K562 (cell line): ENCODE results near the gene TELO2. TPM values are rescaled to one million over a fixed set of nuclear protein-coding genes. Genes with fewer than 3 reads are reported as not detected.
A peak's percentile ranks its signal among the peaks of the same experiment; 100 is the strongest.

Experiments
- E2F6 ChIP-seq, 2 experiments: IDR thresholded peaks; 2 replicates each; pipeline ENCODE4 v1.6.1; 2011; ENCODE audit warnings: borderline replicate concordance in 1 of 2, control low read depth in 1 of 2, low read depth in 1 of 2, low read length in 1 of 2, mild to moderate bottlenecking in 1 of 2, mixed read lengths in 1 of 2, moderate library complexity in 1 of 2; ENCODE audit not compliant: insufficient read depth in 1 of 2, insufficient read length in 1 of 2, poor library complexity in 1 of 2, severe bottlenecking in 1 of 2; ENCODE audit errors: extremely low read depth in 1 of 2
- FOXO4 ChIP-seq: fragments of 450-650 bp; formaldehyde crosslinking; IDR thresholded peaks from 2 replicates; pipeline ENCODE4 v1.4.0; 2020; ENCODE audit warnings: mild to moderate bottlenecking, moderate library complexity
- L3MBTL2 ChIP-seq: fragments of 450-650 bp; IDR thresholded peaks from 2 replicates; pipeline ENCODE4 v1.6.1; 2016; ENCODE audit warnings: mild to moderate bottlenecking, moderate library complexity
- MAX ChIP-seq: sonication (generic); formaldehyde crosslinking; IDR thresholded peaks from 2 replicates; pipeline ENCODE4 v1.9.0; 2022; ENCODE audit warnings: mild to moderate bottlenecking, missing genetic modification reagents
- MCM5 ChIP-seq: fragments of 450-650 bp; IDR thresholded peaks from 2 replicates; pipeline ENCODE4 v1.6.1; 2016; ENCODE audit warnings: low read depth
- MGA ChIP-seq: fragments of 450-650 bp; IDR thresholded peaks from 2 replicates; pipeline ENCODE4 v1.6.1; 2016; ENCODE audit warnings: mild to moderate bottlenecking, moderate library complexity
- RBM34 ChIP-seq: fragments of 200-400 bp; formaldehyde crosslinking; IDR thresholded peaks from 2 replicates; pipeline ENCODE4 v1.6.1; 2018; ENCODE audit warnings: low read length, borderline replicate concordance; ENCODE audit not compliant: insufficient read depth
- RHOXF2B ChIP-seq: fragments of 250-450 bp; sonication (Bioruptor Pico); conservative IDR thresholded peaks from 2 replicates; pipeline ENCODE4 v1.5.1; 2021
- SP2 ChIP-seq: IDR thresholded peaks from 2 replicates; pipeline ENCODE4 v1.6.1; 2011; ENCODE audit warnings: mild to moderate bottlenecking, low read depth, low read length, moderate library complexity; ENCODE audit not compliant: poor library complexity, severe bottlenecking; ENCODE audit errors: extremely low read depth
- ZBTB7A ChIP-seq: IDR thresholded peaks from 2 replicates; pipeline ENCODE4 v1.6.1; 2011; ENCODE audit warnings: low read depth, mild to moderate bottlenecking, low read length, moderate library complexity, borderline replicate concordance; ENCODE audit not compliant: control insufficient read depth
- ZNF584 ChIP-seq: fragments of 200-800 bp; sonication (Bioruptor generic); IDR thresholded peaks from 2 replicates; pipeline ENCODE4 v1.6.1; 2016; ENCODE audit warnings: low read depth, mild to moderate bottlenecking, missing genetic modification characterization, missing compliant biosample characterization
- ZNF699 ChIP-seq: fragments of 250-450 bp; sonication (Bioruptor Pico); IDR thresholded peaks from 2 replicates; pipeline ENCODE4 v1.8.0; 2021; ENCODE audit warnings: mild to moderate bottlenecking, moderate library complexity; ENCODE audit not compliant: insufficient replicate concordance
- polyA plus RNA-seq, 8 experiments: library from polyadenylated mRNA; depleted of rRNA in 4 of 8; stranded (reverse) in 5 of 8; unstranded in 3 of 8; fragments of >200 nt; fragmentation: Nextera tagmentation in 2 of 8; fragmentation: Illumina TruSeq in 1 of 8; extraction: Ambion mirVana in 2 of 8; extraction: Trizol in 1 of 8; gene quantifications; 2 replicates each; pipeline versions ENCODE4 v1.2.1 to v1.2.3, GENCODE V29; 2011 to 2014; ENCODE audit warnings: inconsistent platforms in 1 of 8, missing spikeins in 1 of 8
- total RNA-seq, 7 experiments: library from RNA; depleted of rRNA in 6 of 7; stranded (reverse); fragments of >200 nt in 6 of 7; fragmentation: Illumina TruSeq in 2 of 7; extraction: Trizol in 2 of 7; gene quantifications; 2 replicates each; pipeline versions ENCODE4 v1.2.1 to v1.2.3, GENCODE V29; 2011 to 2021; ENCODE audit warnings: low replicate concordance in 1 of 7

TELO2 gene
- total and polyA plus RNA-seq, 9 of the 15 experiments (the other 6 are each of a cell fraction or from before 2014, with no cell fraction given): 0.51 to 91.8 (median 14.5) TPM

GRCh38 chr16:1542533-1542932, 49.4 kb downstream of the TELO2 start (continued):
- TF ChIP-seq MAX (peak; percentile 77), ZNF584 (CRISPR knock-in tag) (no peak), MGA (peak; percentile 80), RBM34 (no peak), ZBTB7A (no peak), MCM5 (no peak), FOXO4 (CRISPR knock-in tag) (no peak), L3MBTL2 (peak; percentile 26; the same call in 1 of the 2 replicates), SP2 (no peak), E2F6 (IDR thresholded peaks at IDR 0.05; ENCODE audit: borderline replicate concordance in 1 of 2, extremely low read depth in 1 of 2, insufficient read depth in 1 of 2, insufficient read length in 1 of 2, low read depth in 1 of 2, low read length in 1 of 2, poor library complexity in 1 of 2, severe bottlenecking in 1 of 2) (peak in 1 of 2 experiments; percentile 68), RHOXF2B (CRISPR knock-in tag) (no peak), ZNF699 (CRISPR knock-in tag) (no peak)
